ENCODE measurements around the gene PRKCB.

GRCh38 chr16:24204150-24204665 lies 368.4 kb downstream of the PRKCB start:
- TF ChIP-seq JUND (IDR thresholded peaks at IDR 0.05) = no peak
- no peak for TF ChIP-seq CTCF (IDR thresholded peaks at IDR 0.05 in 2 of 3, conservative IDR thresholded peaks at IDR 0.05 in 1 of 3; ENCODE audit: borderline replicate concordance in 1 of 3, insufficient read depth in 1 of 3, low read depth in 2 of 3, low read length in 2 of 3)
- TF ChIP-seq POLR2A (IDR thresholded peaks at IDR 0.05; ENCODE audit: borderline replicate concordance, extremely low read depth, insufficient read depth, insufficient read length) = no peak
- no peak for TF ChIP-seq MAX (IDR thresholded peaks at IDR 0.05)
- TF ChIP-seq POLR2AphosphoS5 (IDR thresholded peaks at IDR 0.05; ENCODE audit: low read depth, low read length) = no peak

All from HCT116 (cell line).